Breast epithelium (tissue), 3 donors: ENCODE measurements around the gene LMCD1.

Experiments used
- CTCF ChIP-seq, 3 donors: fragments of 450-650 bp; IDR thresholded peaks; one replicate each; pipeline ENCODE4 v1.5.1; 2016 to 2017; ENCODE audit warnings: antibody characterized with exemption in 3 of 3, mild to moderate bottlenecking in 3 of 3, moderate library complexity in 3 of 3
- POLR2A ChIP-seq: fragments of 450-650 bp; IDR thresholded peaks from one replicate; pipeline ENCODE4 v1.6.1; 2016; ENCODE audit warnings: antibody characterized with exemption, mild to moderate bottlenecking, moderate library complexity
- POLR2AphosphoS5 ChIP-seq, 3 donors: sonication (generic); formaldehyde crosslinking; IDR thresholded peaks; one replicate each; pipeline ENCODE4 v1.6.1; 2017; ENCODE audit warnings: antibody characterized with exemption in 3 of 3

- no peak for TF ChIP-seq CTCF (IDR thresholded peaks at IDR 0.05)
- TF ChIP-seq POLR2A = no peak
- TF ChIP-seq POLR2AphosphoS5 (IDR thresholded peaks at IDR 0.05) = no peak
Observed at GRCh38 chr3:8509961-8510360, 8.3 kb downstream of the LMCD1 start.
